ENCODE measurements around the gene TXNDC17.
"Not testable (repeated sequence)": the region's sequence is repeated elsewhere in the genome, so short reads cannot be mapped to it uniquely, and the experiment has no call there.

The TXNDC17 gene

DNA sequence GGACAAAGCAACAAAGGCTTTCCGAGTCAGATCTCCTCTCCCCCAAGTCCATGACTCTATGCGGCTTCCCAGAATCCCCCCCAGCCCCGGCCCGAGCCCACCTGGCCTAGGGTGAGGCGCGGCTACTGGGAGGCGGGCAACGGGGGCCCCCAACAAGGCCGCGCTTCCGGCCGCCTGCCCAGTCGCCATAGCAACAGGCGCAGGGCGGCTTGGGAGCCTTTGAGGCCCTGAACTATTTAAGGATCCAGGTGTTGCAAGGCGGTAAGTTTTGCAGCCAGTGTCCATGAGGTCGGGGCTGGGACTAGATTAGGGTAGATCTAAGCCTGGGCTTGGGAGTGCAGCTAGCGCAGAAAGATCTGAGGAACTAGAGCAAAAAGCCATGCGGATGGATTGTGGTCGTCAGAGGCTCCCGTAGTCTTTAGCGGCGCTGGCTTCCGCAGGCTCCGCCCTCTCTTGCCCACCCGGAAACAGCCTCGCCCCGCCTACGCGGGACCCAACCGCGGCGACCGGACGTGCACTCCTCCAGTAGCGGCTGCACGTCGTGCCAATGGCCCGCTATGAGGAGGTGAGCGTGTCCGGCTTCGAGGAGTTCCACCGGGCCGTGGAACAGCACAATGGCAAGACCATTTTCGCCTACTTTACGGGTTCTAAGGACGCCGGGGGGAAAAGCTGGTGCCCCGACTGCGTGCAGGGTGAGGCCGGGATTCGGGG is at the start of gene TXNDC17, which contains the start of gene KIAA0753:
Gene TXNDC17, plus strand, starts transcription at position 525 of the 711 bp plus-strand sequence. Its CDS starts 23 bp downstream, at position 548.
Gene KIAA0753, minus strand, starts transcription at position 176 of the 711 bp plus-strand sequence. CDS start 5,608 bp downstream, outside the sequence.
- in situ Hi-C loops (cut with MboI; ENCODE audit: low sequenced_read_pairs) = no loop called here

DNA sequence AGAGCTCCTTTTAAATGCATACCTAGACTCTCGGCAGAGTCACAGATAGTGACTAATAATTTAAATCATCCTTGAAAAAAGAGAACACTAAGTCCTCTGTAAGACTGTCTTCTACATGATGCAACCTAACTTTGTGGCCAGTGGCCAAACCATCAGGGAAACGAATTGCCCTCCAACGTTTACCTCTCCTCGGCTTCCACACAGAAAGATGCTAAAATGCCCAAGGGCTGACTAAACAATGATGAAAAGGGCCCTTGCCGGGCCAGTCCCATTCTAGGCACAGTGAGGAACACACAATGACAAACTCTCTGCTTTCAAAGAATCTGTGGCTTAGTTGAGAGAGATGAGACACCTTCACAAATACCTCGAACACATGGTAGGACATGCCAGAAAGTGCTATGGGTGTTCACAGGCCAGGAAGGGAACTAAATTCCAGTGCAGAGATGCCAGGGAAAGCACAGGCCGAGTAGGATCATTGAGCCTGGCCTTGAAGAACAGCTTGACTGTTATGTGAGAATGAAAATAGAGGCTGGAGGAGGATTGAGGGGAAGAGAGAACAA is 49.2 kb upstream of the TXNDC17 start:
- in situ Hi-C loops (cut with MboI; ENCODE audit: low sequenced_read_pairs) = no loop called here

DNA sequence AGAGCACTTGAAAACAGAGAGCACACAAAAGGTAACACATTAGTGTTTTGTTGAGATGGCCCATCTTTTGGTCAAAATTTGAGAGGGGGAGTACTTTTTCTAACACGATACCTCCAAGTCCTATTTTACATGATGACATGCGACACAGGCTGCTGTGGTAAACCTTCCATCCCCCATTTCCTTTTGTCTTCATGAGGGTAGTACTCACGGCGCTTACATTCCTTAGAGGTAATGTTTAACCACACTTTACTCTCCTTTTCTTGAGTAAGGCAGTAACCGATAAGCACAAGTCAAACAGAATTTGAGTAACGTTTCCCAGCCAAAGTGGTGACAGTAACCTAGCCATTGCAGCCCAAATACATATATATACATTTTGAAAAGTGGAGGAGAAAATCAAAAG is 48.7 kb upstream of the TXNDC17 start:
- in situ Hi-C loops (cut with MboI; ENCODE audit: low sequenced_read_pairs) = no loop called here

DNA sequence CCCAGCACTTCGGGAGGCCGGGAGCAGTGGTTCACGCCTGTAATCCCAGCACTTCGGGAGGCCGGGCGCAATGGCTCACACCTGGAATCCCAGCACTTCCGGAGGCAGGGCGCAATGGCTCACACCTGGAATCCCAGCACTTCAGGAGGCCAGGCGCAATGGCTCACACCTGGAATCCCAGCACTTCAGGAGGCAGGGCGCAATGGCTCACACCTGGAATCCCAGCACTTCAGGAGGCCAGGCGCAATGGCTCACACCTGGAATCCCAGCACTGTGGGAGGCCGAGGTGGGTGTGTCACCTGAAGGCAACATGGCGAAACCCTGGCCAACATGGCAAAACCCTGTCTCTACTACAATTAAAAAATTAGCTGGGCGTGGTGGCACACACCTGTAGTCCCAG is 47.5 kb upstream of the TXNDC17 start:
- in situ Hi-C loops (cut with MboI; ENCODE audit: low sequenced_read_pairs) = not testable (repeated sequence)

DNA sequence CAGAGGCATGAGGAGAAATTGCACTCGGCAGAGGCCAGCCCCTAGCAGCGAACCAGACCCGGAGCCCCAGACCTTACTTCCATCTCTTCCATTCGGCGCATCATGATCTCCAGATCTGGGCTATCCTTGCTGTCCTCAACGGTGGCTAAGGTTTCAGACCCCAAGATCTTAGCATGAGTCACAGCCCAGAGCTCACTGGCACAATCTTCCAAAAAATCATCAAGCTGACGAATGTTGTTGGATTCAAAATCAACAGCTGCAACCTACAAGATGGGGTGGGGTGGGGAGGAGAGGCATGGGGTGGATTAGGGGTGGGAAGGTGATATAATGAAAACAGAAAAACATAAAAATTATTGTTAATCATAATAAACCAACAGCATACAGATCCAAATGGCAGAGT is 44.8 kb upstream of the TXNDC17 start:
- in situ Hi-C loops (cut with MboI; ENCODE audit: low sequenced_read_pairs) = no loop called here

DNA sequence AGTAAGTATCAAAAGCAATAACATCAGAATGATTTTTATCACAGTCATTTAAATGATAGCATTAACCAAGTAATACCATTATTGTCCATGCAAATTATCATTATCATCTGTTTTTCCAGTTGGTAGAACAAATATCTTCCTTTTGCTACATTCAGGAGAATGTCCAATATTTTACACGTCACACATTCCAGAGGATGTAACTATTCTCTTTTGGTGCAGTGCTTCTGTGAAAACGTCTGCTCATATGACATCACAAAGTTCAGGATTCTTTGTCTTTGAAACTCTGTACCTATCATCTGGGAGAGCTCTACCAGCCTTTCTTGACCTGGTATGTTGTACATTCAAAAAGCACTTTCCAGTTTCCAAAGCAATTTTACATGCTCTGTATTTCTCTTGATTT is 44.3 kb upstream of the TXNDC17 start:
- in situ Hi-C loops (cut with MboI; ENCODE audit: low sequenced_read_pairs) = no loop called here

DNA sequence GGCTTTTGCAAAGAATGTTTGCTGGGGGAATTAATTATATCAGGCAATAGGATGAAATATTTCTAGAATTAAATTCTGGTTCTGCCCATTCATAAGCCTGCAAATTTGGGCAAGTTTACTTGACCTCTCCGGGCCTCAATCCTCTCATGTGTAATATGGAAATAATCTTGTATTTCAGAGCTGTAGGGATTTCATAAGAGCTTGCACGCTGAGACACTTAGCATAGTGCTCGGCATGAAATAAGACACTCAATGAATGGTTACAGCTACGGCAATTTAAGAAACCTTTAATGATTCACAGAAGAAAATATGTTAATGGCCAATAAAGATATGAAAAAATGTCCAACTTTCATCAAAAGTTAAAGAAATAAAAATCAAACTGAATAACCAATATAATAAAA is 43.9 kb upstream of the TXNDC17 start:
- in situ Hi-C loops (cut with MboI; ENCODE audit: low sequenced_read_pairs) = no loop called here

DNA sequence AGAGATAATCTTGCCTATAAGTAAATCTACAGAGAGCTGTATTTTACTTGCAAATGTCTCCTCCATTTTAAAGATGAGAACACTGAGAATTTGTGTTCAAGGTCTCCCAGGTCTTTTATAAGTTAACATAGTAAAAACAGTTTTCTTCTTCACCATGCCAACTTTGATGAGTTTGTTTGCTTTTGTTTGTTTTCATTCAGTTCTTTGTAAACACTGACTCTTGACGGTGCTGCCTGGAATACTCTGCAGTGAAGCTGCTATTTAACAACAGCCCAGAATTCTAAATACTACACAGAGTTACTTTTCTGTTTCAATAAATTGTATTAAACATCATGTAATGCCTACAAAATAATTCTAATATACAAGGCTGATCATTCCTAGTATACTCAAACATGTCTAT is 43.1 kb upstream of the TXNDC17 start:
- in situ Hi-C loops (cut with MboI; ENCODE audit: low sequenced_read_pairs) = no loop called here

DNA sequence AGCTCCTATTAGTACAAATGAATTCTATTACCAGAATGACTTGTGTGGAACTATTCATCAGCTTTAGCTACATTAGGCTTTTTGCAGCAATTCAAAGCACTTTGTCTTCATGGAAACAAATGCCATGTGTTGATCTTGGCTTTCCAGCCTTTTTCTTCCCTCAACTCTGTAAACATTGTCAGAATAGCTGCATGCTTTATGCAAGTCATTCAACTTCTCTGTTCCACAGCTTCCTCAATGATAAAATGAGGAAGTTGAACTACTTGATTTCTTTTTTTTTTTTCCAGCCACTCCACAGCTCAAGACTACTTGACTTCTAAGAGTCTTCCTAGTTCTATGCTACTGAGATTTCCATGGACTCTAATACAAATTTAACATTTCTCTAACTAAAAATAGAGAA is 41.5 kb upstream of the TXNDC17 start:
- in situ Hi-C loops (cut with MboI; ENCODE audit: low sequenced_read_pairs) = no loop called here

DNA sequence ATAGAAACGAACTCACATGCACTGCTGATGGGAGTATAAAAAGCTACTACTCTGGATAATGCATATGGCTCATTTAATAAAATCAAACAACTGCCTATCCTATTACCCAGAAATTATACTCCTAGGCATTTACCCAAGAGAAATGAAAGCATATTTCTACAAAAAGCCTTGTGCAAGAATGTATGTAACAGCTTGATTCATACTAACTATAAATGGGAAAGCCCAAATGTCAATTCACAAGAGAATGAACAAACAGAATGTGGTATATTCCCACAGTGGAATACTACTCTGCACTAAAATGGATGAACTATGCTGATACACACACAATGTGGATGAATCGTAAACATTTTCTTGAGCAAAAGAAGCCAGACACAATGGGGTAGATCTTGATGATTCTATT is 38.7 kb upstream of the TXNDC17 start:
- in situ Hi-C loops (cut with MboI; ENCODE audit: low sequenced_read_pairs) = no loop called here

DNA sequence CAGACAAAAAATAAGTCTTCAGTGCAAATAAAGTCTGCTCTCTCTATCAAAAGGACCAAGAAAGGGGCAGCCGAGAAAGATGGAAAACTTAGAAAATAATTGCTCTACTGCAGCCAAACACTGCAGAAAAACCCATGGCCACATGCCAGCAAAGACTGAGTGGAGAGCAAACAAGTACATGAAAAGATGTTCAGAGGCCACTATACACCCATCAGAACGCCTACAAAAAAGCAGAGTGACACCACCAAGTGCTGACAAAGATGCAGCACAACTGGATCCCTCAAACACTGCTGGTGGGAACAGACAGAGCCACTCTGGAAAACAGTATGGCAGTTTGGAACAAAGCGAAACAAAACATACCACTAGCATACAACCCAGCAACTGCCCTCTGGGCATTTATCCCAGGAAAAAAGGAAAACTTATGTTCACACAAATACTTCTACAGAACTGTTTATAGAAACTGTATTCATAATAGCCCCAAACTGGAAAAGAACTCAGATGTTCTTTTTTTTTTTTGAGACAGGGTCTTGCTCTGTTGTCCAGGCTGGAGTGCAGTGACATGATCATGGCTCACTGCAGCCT is 37.0 kb upstream of the TXNDC17 start:
- in situ Hi-C loops (cut with MboI; ENCODE audit: low sequenced_read_pairs) = no loop called here

DNA sequence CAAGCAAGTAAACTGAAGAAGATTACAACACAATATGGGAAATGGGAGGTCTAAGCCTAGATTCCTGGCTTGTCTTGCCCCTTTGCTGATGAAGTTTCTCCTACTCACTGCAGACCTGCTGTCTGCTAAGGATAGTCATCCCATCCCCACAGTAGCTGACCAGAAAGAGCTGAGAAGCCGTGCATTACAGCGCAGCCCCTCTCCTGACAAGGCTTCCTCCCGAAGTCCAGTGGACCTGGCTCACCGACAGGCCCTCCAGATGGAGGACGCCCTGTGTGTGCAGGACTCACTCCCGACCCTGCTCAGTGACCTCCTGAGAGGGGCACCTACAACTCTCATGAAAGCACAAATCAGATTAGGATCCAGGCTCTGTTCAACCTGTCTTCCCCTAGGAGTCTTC is 35.7 kb upstream of the TXNDC17 start:
- in situ Hi-C loops (cut with MboI; ENCODE audit: low sequenced_read_pairs) = no loop called here

DNA sequence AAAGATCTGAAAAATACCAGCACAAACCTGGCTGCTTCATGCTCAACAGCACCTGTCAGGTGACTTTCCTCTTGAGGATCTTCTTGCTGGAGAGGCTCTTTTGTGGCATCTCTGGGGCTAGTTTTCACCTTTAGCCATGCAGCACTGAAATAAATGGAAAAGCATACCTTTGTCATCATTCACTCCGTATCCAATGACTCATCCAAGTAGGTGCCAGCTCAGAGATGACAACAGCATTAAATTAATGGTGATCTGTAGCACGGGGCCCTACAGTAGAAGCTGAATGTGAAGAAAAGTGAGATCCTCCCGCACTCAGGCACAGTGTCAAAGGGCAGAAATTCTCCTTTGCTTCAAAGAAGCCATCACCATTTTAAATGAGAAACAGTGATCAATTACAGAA is 32.5 kb upstream of the TXNDC17 start:
- in situ Hi-C loops (cut with MboI; ENCODE audit: low sequenced_read_pairs) = no loop called here

DNA sequence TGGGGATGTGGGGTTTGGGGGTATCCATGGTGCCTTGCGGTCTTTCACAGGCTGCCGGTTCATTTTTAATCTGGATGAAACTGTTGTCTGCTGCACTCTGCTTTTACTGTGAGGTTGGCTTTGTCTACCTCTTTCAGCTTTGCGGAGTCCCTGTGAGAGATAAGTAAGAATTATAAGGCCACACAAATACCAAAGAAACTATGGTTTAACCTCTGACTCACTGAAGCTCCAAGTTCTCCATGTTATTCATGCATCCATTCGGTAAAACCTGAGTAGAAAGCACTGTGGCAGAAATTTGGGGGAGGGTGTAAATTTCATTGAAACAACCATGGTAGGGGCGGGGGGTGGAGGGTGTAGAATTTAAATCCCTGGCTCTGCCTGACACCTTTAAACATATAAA is 30.8 kb upstream of the TXNDC17 start:
- in situ Hi-C loops (cut with MboI; ENCODE audit: low sequenced_read_pairs) = no loop called here

DNA sequence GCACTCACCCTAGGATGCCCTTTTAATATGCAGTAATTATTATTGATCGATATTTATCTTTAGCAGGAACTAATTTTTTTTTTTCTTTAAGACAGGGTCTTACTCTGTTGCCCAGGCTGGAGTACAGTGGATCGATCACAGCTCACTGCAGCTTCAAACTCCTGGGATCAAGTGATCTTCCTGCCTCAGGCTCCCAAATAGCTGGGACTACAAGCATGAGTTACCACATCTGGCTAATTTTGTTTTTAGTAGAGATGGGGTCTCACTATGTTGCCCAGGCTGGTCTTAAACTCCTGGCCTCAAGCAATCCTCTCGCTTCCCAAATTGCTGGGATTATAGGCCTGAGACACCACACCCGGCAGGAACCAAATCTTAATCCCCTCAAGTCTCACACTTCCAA is 29.6 kb upstream of the TXNDC17 start:
- in situ Hi-C loops (cut with MboI; ENCODE audit: low sequenced_read_pairs) = no loop called here

DNA sequence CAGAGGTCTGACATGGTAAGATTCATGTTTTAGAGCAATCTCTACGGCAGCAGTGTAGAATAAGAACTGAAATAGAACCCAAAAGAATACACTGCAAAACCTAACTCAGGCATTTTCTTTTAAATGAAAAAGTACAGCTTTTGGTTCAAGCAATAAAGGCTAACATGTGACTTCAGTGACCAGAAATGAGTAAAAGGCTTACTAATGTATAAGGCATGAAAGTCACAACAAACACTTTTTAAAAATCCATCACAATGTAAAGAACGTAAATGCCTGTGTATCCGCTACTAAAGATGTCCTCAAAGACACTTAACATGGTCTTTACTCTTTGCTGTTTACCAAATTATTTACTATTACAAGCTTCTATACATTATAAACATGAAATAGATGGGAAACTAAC is 16.9 kb upstream of the TXNDC17 start:
- in situ Hi-C loops (cut with MboI; ENCODE audit: low sequenced_read_pairs) = no loop called here

DNA sequence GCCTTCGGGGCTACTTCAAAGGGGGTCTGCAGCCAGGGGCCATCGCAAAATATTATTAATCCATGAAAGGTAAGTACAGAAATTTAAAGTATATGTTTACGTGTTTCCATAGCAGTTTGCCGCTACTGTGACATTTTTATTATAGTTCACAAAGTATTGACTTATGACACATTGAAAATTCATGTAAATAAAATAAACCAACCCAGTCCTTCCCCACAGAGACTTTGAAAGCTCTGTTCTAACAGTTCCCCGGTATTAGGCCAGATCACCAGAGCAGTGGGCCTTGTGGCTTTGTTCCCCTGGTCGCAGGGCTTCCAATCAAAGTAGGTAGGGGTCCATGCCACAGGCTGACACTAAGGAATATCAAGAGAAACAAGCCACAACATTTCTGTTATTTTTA is 14.2 kb upstream of the TXNDC17 start:
- in situ Hi-C loops (cut with MboI; ENCODE audit: low sequenced_read_pairs) = no loop called here

DNA sequence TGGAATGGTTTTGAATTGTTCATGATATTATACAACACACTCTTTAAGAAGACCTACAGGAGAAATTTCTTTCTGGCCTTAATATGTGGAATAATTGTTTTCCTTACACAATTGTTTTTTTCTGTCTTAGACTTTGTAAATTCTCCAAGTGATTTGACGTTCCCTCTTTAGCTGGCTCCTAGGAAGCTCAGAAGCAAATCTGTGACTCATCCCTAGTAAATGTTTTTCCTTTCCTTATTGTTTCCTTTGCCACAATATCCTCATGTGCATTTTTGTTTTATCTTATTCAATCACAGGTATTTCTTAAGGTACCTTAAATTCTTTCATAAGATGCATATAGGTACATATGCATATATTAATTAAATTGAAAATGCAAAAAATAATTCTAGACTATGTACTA is 13.8 kb upstream of the TXNDC17 start:
- in situ Hi-C loops (cut with MboI; ENCODE audit: low sequenced_read_pairs) = no loop called here

DNA sequence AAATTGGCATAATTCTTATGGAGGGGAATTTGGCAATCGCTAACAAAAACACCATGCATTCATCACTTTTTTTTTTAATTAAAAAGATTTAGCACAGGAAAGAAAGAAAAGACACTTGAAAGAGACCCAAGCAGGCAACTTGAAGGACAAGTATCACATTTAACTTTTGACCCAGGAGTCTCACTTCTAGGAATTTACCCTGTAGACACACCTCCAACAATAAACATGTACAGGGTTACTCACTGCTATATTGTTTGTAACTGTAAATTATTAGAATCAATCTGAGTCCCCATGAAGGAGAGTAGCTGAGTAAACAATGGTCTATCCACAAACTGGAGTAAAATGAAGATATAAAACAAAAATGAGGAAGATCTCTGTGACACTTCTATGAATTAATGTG is 10.5 kb upstream of the TXNDC17 start:
- in situ Hi-C loops (cut with MboI; ENCODE audit: low sequenced_read_pairs) = no loop called here

DNA sequence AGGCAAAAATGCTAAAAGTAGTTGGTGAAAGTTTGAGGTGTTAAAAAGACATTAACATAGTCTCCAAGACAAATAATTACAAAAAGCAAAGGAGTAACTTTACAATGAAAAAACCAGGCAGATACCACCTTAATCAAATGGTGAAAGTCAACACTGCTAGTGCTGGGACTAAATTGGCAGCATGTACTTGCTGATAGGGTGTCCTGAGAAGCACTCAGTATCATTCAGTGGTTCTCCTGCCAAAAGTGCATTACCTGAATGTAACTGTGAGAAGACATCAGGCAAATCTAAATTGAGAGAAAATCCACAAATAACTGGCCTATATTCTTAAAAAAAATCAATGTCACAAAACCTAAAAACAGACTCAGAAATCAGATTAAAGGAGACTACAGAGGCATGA is 8.3 kb upstream of the TXNDC17 start:
- in situ Hi-C loops (cut with MboI; ENCODE audit: low sequenced_read_pairs) = no loop called here

DNA sequence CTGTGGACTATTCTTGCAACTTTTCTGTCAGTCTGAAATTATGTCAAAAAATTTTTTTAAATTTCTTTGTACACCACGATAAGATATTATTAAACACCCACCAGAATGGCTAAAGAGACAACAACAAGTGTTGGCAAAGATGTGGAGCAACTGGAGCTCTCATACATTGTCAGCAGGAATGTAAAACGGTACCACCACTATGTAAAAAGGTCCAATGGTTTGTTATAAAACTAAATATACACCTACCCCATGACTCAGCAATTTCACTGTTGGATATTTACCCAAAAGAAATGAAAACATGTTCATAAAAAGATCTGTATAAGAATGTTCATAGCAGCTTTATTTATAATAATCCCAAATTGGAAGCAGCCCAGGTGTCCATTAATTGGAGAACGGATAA is 7.6 kb upstream of the TXNDC17 start:
- in situ Hi-C loops (cut with MboI; ENCODE audit: low sequenced_read_pairs) = no loop called here

DNA sequence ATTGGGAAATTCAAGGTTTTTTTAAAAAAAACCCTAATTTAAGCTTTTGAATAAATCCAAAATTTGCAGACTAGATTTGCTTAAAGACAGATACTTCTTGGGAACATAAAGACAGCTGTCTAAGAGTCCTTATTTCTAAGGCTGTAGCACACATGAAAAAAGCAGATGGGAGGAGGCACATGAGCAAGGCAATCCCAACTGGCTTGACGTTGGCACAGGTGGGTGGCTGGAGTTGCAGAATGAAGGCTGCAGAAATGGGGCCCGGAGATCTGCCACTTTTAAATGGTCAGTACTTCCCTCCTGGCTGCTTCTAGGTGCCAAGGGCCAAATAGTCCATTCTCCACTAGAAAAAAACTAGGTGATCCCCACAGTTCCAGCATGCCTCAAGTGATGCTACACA is 4.8 kb upstream of the TXNDC17 start:
- in situ Hi-C loops (cut with MboI; ENCODE audit: low sequenced_read_pairs) = no loop called here

All from HL-60/S4 treated with phorbol 12-myristate 13-acetate at 8.2 ng/mL for 4 days and 3 days (cell line).